HG03066 (cell line): ENCODE results near the gene CASZ1.

Experiments
- ATAC-seq: cut with Tn5 transposase; IDR thresholded peaks from one replicate; pipeline ENCODE4 v1.9.1; 2021; ENCODE audit warnings: low read depth; ENCODE audit not compliant: unreplicated experiment

CASZ1 gene

DNA sequence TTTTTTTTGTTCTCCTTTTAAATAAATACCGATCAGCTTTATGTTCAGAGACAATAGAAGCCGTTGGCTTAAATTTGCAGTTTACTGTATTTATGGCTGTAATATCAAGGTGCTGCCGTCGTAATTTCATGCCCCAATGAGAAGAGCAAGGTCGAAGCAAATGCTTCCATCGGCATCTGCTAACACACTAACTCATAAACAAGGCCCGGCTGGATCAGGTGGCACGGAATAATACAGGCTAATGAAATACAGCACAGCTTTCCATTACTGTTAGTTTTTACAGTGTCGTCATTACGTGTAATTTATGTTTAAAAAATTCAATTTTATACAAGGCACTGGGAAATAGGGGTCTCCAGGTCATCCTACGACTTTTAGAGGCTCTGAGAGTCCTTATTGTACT, 202.7 kb downstream of the CASZ1 start:
- ATAC-seq, result no peak

DNA sequence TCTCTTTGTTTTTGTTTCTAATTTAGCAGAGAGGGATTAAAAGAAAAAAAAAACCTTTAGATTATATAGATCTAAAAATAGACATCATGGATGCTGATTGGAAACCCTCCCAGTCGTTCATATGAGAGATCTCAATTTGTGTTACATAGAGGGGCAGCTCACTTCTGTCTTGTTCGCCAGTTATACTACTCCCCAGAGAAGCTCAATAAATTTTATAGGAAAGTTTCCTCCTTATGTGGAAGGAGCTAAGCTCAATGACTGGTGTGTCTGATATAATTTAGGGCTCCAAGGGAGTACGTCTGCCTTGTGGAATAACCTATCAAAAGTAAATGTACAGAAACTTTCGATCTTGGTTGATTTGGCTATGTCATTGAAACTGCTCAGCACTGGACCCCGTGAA, 204.1 kb downstream of the CASZ1 start:
- ATAC-seq, result no peak

DNA sequence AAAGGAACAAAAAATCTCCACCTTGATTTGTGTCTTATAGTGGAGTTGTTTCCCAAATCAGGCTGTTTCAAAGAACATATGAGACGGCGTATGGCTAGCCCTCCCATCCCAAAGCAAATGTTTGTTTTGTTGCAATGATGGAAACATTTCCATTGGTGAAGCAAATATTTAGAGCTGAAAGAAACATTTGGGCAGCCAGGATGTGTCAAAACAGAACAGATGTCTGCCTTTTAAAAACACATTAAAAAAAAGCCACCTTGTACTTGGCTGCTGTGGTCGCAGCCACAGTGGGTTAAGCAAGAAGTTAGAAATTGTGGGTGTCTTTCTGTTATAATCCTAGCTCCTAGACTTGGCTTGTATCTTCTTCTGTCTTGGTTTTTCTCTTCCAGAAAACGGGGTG, 205.4 kb downstream of the CASZ1 start:
- ATAC-seq, result no peak

DNA sequence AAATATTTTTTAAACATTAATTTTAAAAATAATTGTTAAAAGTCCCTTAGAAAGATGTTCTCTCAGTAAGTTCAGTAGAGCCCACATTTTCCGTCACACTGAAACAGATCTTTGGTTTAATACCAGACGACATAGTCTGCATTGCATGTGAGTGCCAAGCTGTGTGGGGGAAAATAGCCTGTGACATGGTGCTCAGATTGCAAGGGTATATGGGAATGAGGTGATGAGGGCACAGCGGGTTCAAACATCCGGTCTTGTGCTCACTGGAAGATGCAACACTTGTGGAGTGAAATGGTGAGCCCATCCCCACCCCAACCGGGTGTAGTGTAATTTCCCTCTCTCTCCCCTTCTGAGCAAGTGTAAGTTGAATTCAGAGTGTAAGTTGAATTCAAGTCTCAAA, 207.4 kb downstream of the CASZ1 start:
- no peak for ATAC-seq

DNA sequence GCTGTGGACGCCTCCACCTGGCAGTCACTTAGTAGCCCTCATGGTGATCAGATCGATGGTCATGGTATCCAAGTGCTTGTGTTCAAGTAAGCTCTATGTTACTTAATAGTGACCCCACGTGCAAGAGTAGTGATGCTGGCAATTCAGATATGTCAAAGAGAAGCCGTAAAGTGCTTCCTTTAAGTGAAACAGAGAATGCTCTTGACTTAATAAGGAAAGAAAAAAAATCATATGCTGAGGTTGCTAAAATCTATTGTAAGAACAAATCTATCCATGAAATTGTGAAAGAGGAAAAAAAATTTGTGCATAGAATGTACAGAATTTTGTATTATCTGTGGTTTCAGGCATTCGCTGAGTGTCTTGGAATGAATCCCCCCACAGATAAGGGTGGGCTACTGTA, 207.8 kb downstream of the CASZ1 start:
- ATAC-seq, result no peak
